NCI-H128 (cell line): ENCODE results near the gene ANKDD1B.
A peak's percentile ranks its signal among the peaks of the same experiment; 100 is the strongest.

Source experiments
- DNase-seq: peaks from one replicate; lab custom pipeline; 2025; ENCODE audit not compliant: unreplicated experiment; lab: John Stamatoyannopoulos, UW

ANKDD1B gene

GRCh38 chr5:75616371-75616881 lies 5.2 kb downstream of the ANKDD1B start:
- no peak for DNase-seq

- no peak for DNase-seq
Observed at GRCh38 chr5:75616971-75617621, 5.8 kb downstream of the ANKDD1B start.

- DNase-seq: no peak
Observed at GRCh38 chr5:75617736-75618352, 6.6 kb downstream of the ANKDD1B start.

- no peak for DNase-seq
Observed at GRCh38 chr5:75620184-75620959, 9.1 kb downstream of the ANKDD1B start.

GRCh38 chr5:75622564-75622963 lies 11.3 kb downstream of the ANKDD1B start:
- DNase-seq: no peak

GRCh38 chr5:75623846-75624245 lies 12.6 kb downstream of the ANKDD1B start:
- DNase-seq: no peak

- DNase-seq: no peak
Observed at GRCh38 chr5:75626959-75627358, 15.7 kb downstream of the ANKDD1B start.

- DNase-seq: no peak
Observed at GRCh38 chr5:75627801-75628200, 16.5 kb downstream of the ANKDD1B start.

- no peak for DNase-seq
Observed at GRCh38 chr5:75630875-75631274, 19.6 kb downstream of the ANKDD1B start.

GRCh38 chr5:75632321-75632720 lies 21.1 kb downstream of the ANKDD1B start:
- DNase-seq: no peak

GRCh38 chr5:75637949-75638348 lies 26.7 kb downstream of the ANKDD1B start:
- DNase-seq: no peak

GRCh38 chr5:75639535-75640311 lies 28.5 kb downstream of the ANKDD1B start:
- DNase-seq: no peak

GRCh38 chr5:75640395-75640794 lies 29.1 kb downstream of the ANKDD1B start:
- DNase-seq: no peak

- DNase-seq: no peak
Observed at GRCh38 chr5:75640826-75641225, 29.6 kb downstream of the ANKDD1B start.

GRCh38 chr5:75648712-75649111 lies 37.5 kb downstream of the ANKDD1B start:
- DNase-seq: no peak

- no peak for DNase-seq
Observed at GRCh38 chr5:75651575-75652238, 40.5 kb downstream of the ANKDD1B start.

GRCh38 chr5:75653521-75653920 lies 42.3 kb downstream of the ANKDD1B start:
- no peak for DNase-seq

- no peak for DNase-seq
Observed at GRCh38 chr5:75654693-75655295, 43.5 kb downstream of the ANKDD1B start.

- peak; percentile 7 for DNase-seq
Observed at GRCh38 chr5:75656311-75657003, 45.2 kb downstream of the ANKDD1B start.
